ENCODE data around the gene SLC4A11. TPM values are rescaled to one million over a fixed set of nuclear protein-coding genes. Genes with fewer than 3 reads are reported as not detected.

Gene SLC4A11
- polyA plus RNA-seq, 1 of the 3 experiments (the other 2 are of a cell fraction), result 2.7 TPM

- no peak for TF ChIP-seq MEF2A (IDR thresholded peaks at IDR 0.05; ENCODE audit: borderline replicate concordance, low read depth)
- no peak for TF ChIP-seq USF1 (IDR thresholded peaks at IDR 0.05; ENCODE audit: borderline replicate concordance, low read depth)
- no peak for TF ChIP-seq CTCF (IDR thresholded peaks at IDR 0.05)
- TF ChIP-seq RXRA (IDR thresholded peaks at IDR 0.05; ENCODE audit: borderline replicate concordance, low read depth), result no peak
Measured at GRCh38 chr20:3273371-3273770, 34.4 kb upstream of the SLC4A11 start (continued).

- H3K4me3 ChIP-seq (ENCODE audit: low read depth in 2 of 2, low read length in 1 of 2), result no peak overlapping the region
- H3K9me3 ChIP-seq, result no peaks in the 10 kb centered on the region
- no peak overlapping the region for H3K4me2 ChIP-seq
- H3K79me2 ChIP-seq (ENCODE audit: insufficient read depth), result no peaks in the 10 kb centered on the region
- CTCF ChIA-PET, result interaction anchor here (3.4 kb wide), 1 partner anchor 46 kb away, joined by 14 read pairs; no protein-coding TSS in a partner anchor
- no peaks in the 10 kb centered on the region for H3K9me2 ChIP-seq
- peaks cover 7 to 43% of the 10 kb centered on the region in 2 experiments for H3K36me3 ChIP-seq (replicated peaks in 1 of 2; ENCODE audit: control insufficient read depth in 1 of 2, insufficient read depth in 2 of 2, low read length in 1 of 2)
- H3K4me1 ChIP-seq (ENCODE audit: control insufficient read depth in 1 of 2, insufficient read depth in 2 of 2, low read depth in 1 of 2, low read length in 1 of 2), result no peaks in the 10 kb centered on the region
- no peak overlapping the region for H3K9ac ChIP-seq
- POLR2A ChIA-PET, result no interaction called here
- DNase-seq, result no peak
- peaks cover 10% of the 10 kb centered on the region for H3F3A ChIP-seq (replicated peaks; ENCODE audit: insufficient read depth)
- H2AFZ ChIP-seq (ENCODE audit: low read depth), result no peak overlapping the region
- no peaks in the 10 kb centered on the region for H3K27me3 ChIP-seq (ENCODE audit: insufficient read depth)
- no peaks in the 10 kb centered on the region for H4K20me1 ChIP-seq (ENCODE audit: insufficient read depth)
- no peak overlapping the region for H3K27ac ChIP-seq (ENCODE audit: low read depth in 2 of 2, low read length in 1 of 2)
- 91% methylated on average over 4 of the region's 4 CpGs for WGBS (ENCODE audit: low lambda C conversion rate)
- no peak for TF ChIP-seq TAF1 (IDR thresholded peaks at IDR 0.05; ENCODE audit: borderline replicate concordance, low read depth, low read length)
- TF ChIP-seq RXRA (IDR thresholded peaks at IDR 0.05; ENCODE audit: borderline replicate concordance, low read depth), result no peak
- no peak for TF ChIP-seq JUND (IDR thresholded peaks at IDR 0.05)
Measured at GRCh38 chr20:3270051-3270450, 31.1 kb upstream of the SLC4A11 start.

- Histone ChIP-seq H2AFZ (ENCODE audit: low read depth) (no peak overlapping the region), H3K36me3 (replicated peaks in 1 of 2; ENCODE audit: control insufficient read depth in 1 of 2, insufficient read depth in 2 of 2, low read length in 1 of 2) (peaks cover 22 to 26% of the 10 kb centered on the region in 2 experiments), H3F3A (replicated peaks; ENCODE audit: insufficient read depth) (peaks cover 13% of the 10 kb centered on the region), H4K20me1 (ENCODE audit: insufficient read depth) (no peaks in the 10 kb centered on the region), H3K27ac (ENCODE audit: low read depth in 2 of 2, low read length in 1 of 2) (no peak overlapping the region), H3K27me3 (ENCODE audit: insufficient read depth) (no peaks in the 10 kb centered on the region), H3K4me3 (ENCODE audit: low read depth in 2 of 2, low read length in 1 of 2) (no peak overlapping the region), H3K9me2 (no peaks in the 10 kb centered on the region), H3K4me2 (no peak overlapping the region), H3K4me1 (ENCODE audit: control insufficient read depth in 1 of 2, insufficient read depth in 2 of 2, low read depth in 1 of 2, low read length in 1 of 2) (no peaks in the 10 kb centered on the region; a peak in 1 of 4 replicates), H3K79me2 (ENCODE audit: insufficient read depth) (no peaks in the 10 kb centered on the region), H3K9me3 (no peaks in the 10 kb centered on the region), H3K9ac (no peak overlapping the region)
- POLR2A ChIA-PET, result no interaction called here
- no peak for DNase-seq
- CTCF ChIA-PET, result interaction anchor here (0.9 kb wide), 1 partner anchor 24 kb away, joined by 3 read pairs; the partner anchor contains the start of gene SLC4A11
- TF ChIP-seq RFX5 (IDR thresholded peaks at IDR 0.05; ENCODE audit: low read length), result no peak
- TF ChIP-seq FOSL2 (IDR thresholded peaks at IDR 0.05; ENCODE audit: borderline replicate concordance, low read depth), result no peak
- TF ChIP-seq EP300 (IDR thresholded peaks at IDR 0.05; ENCODE audit: borderline replicate concordance in 1 of 2, low read depth in 1 of 2, low read length in 1 of 2), result no peak
- 0 out of 2 replicates have a peak, but pooled peaks have one; percentile 14 for TF ChIP-seq JUND (IDR thresholded peaks at IDR 0.05)
Measured at GRCh38 chr20:3262566-3262965, 23.6 kb upstream of the SLC4A11 start.
